A549 (cell line): ENCODE data around the gene ALAS1. TPM values are rescaled to one million over a fixed set of nuclear protein-coding genes. Genes with fewer than 3 reads are reported as not detected.

ENCODE experiments used
- ATAC-seq, 2 experiments: fragments of 200-7000 bp in 1 of 2; fragments of >200 bp in 1 of 2; cut with Nextera tagmentation in 1 of 2; cut with Tn5 transposase in 1 of 2; 3 replicates each; pipeline versions ENCODE4 v1.8.0 to v1.9.1; 2018 to 2020; ENCODE audit warnings: mild to moderate bottlenecking in 1 of 2, moderate library complexity in 1 of 2
- CTCF ChIA-PET: fragments of 300-600 bp; sonication (Branson Sonifier 250); formaldehyde crosslinking; extraction: SDS; loops from one replicate; lab custom pipeline; 2021; ENCODE audit warnings: antibody characterized with exemption, inconsistent platforms; lab: Yijun Ruan, JAX
- POLR2A ChIA-PET: fragments of 350-600 bp; formaldehyde crosslinking; extraction: SDS; loops from one replicate; lab custom pipeline; 2021; ENCODE audit warnings: antibody characterized with exemption, inconsistent platforms; lab: Yijun Ruan, JAX
- DNase-seq, 2 experiments: peaks; one replicate each; pipeline versions ENCODE4 v3.0.0 to v3.0.0-alpha.2; 2011 to 2016; ENCODE audit warnings: low read depth in 1 of 2, low spot score in 1 of 2
- FAIRE-seq: peaks from 2 replicates; lab custom pipeline; 2011; peaks lifted over from hg19 to GRCh38; lab: Jason Lieb, UNC
- H3K27ac ChIP-seq, 2 experiments: fragments of >200 bp; sonication (Bioruptor Twin); formaldehyde crosslinking; 3 replicates each; pipeline ENCODE4 v1.5.1; 2016 to 2017
- H3K4me1 ChIP-seq: fragments of >200 bp; sonication (Bioruptor Twin); formaldehyde crosslinking; 3 replicates; pipeline ENCODE4 v1.6.1; 2016
- H3K4me2 ChIP-seq: fragments of >200 bp; sonication (Bioruptor Twin); formaldehyde crosslinking; 3 replicates; pipeline ENCODE4 v1.6.1; 2016
- H3K4me3 ChIP-seq: fragments of >200 bp; sonication (Bioruptor Twin); formaldehyde crosslinking; 3 replicates; pipeline ENCODE4 v1.5.1; 2016
- H3K9me3 ChIP-seq: fragments of >200 bp; sonication (Bioruptor Twin); formaldehyde crosslinking; 3 replicates; pipeline ENCODE4 v1.6.1; 2016
- CBX2 ChIP-seq: fragments of 200-600 bp; sonication (generic); IDR thresholded peaks from 2 replicates; pipeline ENCODE4 v1.6.1; 2016; ENCODE audit warnings: low read depth, mild to moderate bottlenecking, borderline replicate concordance
- CEBPB ChIP-seq, 2 experiments: fragments of >200 bp in 1 of 2; sonication (Bioruptor Twin) in 1 of 2; formaldehyde crosslinking in 1 of 2; IDR thresholded peaks; 2 replicates each; pipeline ENCODE4 v1.6.1; 2012 to 2016
- FOSB ChIP-seq: fragments of 250-450 bp; sonication (Bioruptor Pico); IDR thresholded peaks from 2 replicates; pipeline ENCODE4 v1.5.0; 2020; ENCODE audit warnings: mild to moderate bottlenecking, moderate library complexity
- FOXS1 ChIP-seq: fragments of 250-450 bp; sonication (Bioruptor Pico); IDR thresholded peaks from 2 replicates; pipeline ENCODE4 v1.5.0; 2020; ENCODE audit warnings: mild to moderate bottlenecking, moderate library complexity
- GATA3 ChIP-seq: IDR thresholded peaks from 2 replicates; pipeline ENCODE4 v1.6.1; 2012; ENCODE audit warnings: borderline replicate concordance
- JUN ChIP-seq, 2 experiments: fragments of >200 bp; sonication (Bioruptor Twin); formaldehyde crosslinking; IDR thresholded peaks; 2 replicates in 1 of 2; 3 replicates in 1 of 2; pipeline ENCODE4 v1.6.1; 2016 to 2017
- POLR2A ChIP-seq: IDR thresholded peaks from 2 replicates; pipeline ENCODE4 v1.6.1; 2012; ENCODE audit warnings: mild to moderate bottlenecking, low read length
- REST ChIP-seq: fragments of 200-600 bp; sonication (generic); IDR thresholded peaks from 2 replicates; pipeline ENCODE4 v1.6.1; 2016; ENCODE audit warnings: antibody characterized with exemption, mild to moderate bottlenecking, moderate library complexity
- RNF2 ChIP-seq: fragments of 200-600 bp; sonication (generic); IDR thresholded peaks from 2 replicates; pipeline ENCODE4 v1.6.1; 2016; ENCODE audit warnings: low read depth, mild to moderate bottlenecking, antibody characterized with exemption, moderate library complexity, borderline replicate concordance
- WGBS: methylation state at CpG from one replicate; pipeline ENCODE4 v1.1.6; 2017; ENCODE audit errors: missing lambda C conversion rate; 5-methylcytosine and 5-hydroxymethylcytosine counted together
- polyA plus RNA-seq, 4 experiments: library from polyadenylated mRNA; depleted of rRNA in 3 of 4; stranded (reverse); fragments of >200 nt; fragmentation: RNase III in 1 of 4; extraction: RNeasy Plus Mini Kit Qiagen cat#74134 plus additional on column Dnase treatment in 1 of 4; gene quantifications; 2 replicates in 3 of 4; 3 replicates in 1 of 4; pipeline ENCODE4 v1.2.3, GENCODE V29; 2011 to 2017
- TF ChIP-seq, protein P1 (sequence below): fragments of 250-450 bp; sonication (Bioruptor Pico); IDR thresholded peaks from 2 replicates; pipeline ENCODE4 v1.5.0; 2021; ENCODE audit warnings: mild to moderate bottlenecking, moderate library complexity, borderline replicate concordance
- TF ChIP-seq, protein P2 (sequence below): IDR thresholded peaks from 2 replicates; pipeline ENCODE4 v1.6.1; 2012; ENCODE audit warnings: low read depth, borderline replicate concordance
- TF ChIP-seq, protein P3 (sequence below): fragments of 450-650 bp; IDR thresholded peaks from 2 replicates; pipeline ENCODE4 v1.6.1; 2014; ENCODE audit warnings: antibody characterized with exemption

Gene ALAS1
- polyA plus RNA-seq, 2 of the 4 experiments (the other 2 are of a cell fraction) = 56.8 to 63.7 TPM

GRCh38 chr3:52195291-52195597 lies 2.7 kb upstream of the ALAS1 start:
- no peak for TF ChIP-seq CBX2
- TF ChIP-seq, all 56 proteins: peak for 0
- Histone ChIP-seq H3K27ac (no peak overlapping the region), H3K4me2 (no peak overlapping the region), H3K4me1 (peaks cover 31% of the 10 kb centered on the region), H3K9me3 (no peaks in the 10 kb centered on the region), H3K4me3 (no peak overlapping the region)
- DNase-seq (no peak), FAIRE-seq (no peak), ATAC-seq (no peak)
- CTCF ChIA-PET = interaction anchor here (4.5 kb wide), 1 partner anchor 25 kb away, joined by 24 read pairs; no protein-coding TSS in a partner anchor
- POLR2A ChIA-PET = interaction anchor here (0.6 kb wide), 1 partner anchor 210 kb away, joined by 3 read pairs; no protein-coding TSS in a partner anchor
- 72% methylated on average over 3 of the region's 3 CpGs for WGBS

DNA sequence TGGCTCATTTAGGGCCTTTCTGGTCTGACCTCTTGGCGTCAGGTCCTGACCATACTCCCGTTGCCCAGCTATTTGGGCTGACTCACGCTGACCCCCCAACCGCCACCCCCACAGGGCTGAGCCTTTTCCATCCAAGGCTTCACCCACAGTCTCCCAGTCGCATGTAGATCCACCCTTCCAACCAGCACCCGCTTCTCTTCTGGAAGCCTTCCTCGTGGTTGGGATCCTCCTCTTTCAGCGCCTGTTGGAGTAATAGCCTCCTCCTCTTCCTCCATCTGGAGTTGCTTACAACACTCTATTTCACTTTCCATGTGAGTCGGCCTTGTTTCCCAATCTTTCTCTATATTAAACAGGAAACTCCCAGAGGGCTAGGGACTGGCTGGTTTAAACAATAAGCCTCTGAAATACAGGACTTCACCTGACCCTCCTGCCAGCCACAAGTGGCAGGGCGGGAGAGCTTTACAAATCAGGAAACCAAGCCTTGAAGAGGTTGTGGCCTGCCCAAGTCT lies 2.1 kb upstream of the ALAS1 start:
- no peak overlapping the region for H3K27ac ChIP-seq
- no peak for DNase-seq
- no peak for ATAC-seq
- POLR2A ChIA-PET = no interaction called here
- TF ChIP-seq FOSB (CRISPR knock-in tag) (no peak), CEBPB (IDR thresholded peaks at IDR 0.05) (no peak), RNF2 (no peak)
- TF ChIP-seq, protein P1, sequence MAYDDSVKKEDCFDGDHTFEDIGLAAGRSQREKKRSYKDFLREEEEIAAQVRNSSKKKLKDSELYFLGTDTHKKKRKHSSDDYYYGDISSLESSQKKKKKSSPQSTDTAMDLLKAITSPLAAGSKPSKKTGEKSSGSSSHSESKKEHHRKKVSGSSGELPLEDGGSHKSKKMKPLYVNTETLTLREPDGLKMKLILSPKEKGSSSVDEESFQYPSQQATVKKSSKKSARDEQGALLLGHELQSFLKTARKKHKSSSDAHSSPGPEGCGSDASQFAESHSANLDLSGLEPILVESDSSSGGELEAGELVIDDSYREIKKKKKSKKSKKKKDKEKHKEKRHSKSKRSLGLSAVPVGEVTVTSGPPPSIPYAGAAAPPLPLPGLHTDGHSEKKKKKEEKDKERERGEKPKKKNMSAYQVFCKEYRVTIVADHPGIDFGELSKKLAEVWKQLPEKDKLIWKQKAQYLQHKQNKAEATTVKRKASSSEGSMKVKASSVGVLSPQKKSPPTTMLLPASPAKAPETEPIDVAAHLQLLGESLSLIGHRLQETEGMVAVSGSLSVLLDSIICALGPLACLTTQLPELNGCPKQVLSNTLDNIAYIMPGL (CRISPR knock-in tag) = no peak
- TF ChIP-seq, all 56 proteins: peak for 0
- Histone ChIP-seq H3K9me3 (no peaks in the 10 kb centered on the region), H3K4me1 (peaks cover 31% of the 10 kb centered on the region), H3K4me2 (no peak overlapping the region), H3K4me3 (no peak overlapping the region)
- CTCF ChIA-PET = interaction anchor here (4.5 kb wide), 1 partner anchor 24 kb away, joined by 24 read pairs; no protein-coding TSS in a partner anchor
- WGBS = 66% methylated on average over 10 of the region's 10 CpGs
- FAIRE-seq = no peak

DNA sequence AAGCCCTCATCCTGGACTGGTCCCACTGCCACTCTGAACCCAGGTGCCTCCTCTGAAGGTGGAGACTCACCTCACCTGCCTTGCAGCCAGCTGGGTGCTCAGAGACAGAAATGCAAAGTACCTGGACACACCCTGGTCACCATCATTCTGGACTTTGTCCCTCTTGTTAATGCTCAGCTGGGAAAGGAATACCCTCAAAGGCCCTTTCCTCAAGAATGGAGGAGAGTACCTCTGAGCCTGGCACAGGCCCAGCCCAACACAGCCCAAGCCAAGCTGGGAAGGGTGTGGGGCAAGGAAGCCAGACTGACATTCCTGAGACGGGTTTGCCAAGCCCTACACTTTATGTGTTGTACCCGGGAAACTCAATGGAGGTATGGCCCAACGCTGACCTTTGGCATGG lies 983 bp upstream of the ALAS1 start:
- TF ChIP-seq JUN (IDR thresholded peaks at IDR 0.05) = no peak
- TF ChIP-seq POLR2A = no peak
- no peak for TF ChIP-seq REST
- TF ChIP-seq FOXS1 (CRISPR knock-in tag) = no peak
- TF ChIP-seq GATA3 = no peak
- TF ChIP-seq, protein P2, sequence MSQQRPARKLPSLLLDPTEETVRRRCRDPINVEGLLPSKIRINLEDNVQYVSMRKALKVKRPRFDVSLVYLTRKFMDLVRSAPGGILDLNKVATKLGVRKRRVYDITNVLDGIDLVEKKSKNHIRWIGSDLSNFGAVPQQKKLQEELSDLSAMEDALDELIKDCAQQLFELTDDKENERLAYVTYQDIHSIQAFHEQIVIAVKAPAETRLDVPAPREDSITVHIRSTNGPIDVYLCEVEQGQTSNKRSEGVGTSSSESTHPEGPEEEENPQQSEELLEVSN = no peak
- TF ChIP-seq, protein P3, sequence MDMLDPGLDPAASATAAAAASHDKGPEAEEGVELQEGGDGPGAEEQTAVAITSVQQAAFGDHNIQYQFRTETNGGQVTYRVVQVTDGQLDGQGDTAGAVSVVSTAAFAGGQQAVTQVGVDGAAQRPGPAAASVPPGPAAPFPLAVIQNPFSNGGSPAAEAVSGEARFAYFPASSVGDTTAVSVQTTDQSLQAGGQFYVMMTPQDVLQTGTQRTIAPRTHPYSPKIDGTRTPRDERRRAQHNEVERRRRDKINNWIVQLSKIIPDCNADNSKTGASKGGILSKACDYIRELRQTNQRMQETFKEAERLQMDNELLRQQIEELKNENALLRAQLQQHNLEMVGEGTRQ = no peak
- peaks cover 31% of the 10 kb centered on the region for H3K4me1 ChIP-seq
- DNase-seq = peak in 1 of 2 experiments; percentile 35
- peak overlapping the region; percentile 93 to 96; a peak in 4 of 6 replicates for H3K27ac ChIP-seq
- FAIRE-seq = no peak
- 60% methylated on average over 2 of the region's 3 CpGs for WGBS
- H3K4me2 ChIP-seq = peak overlapping the region; percentile 94
- no peak; a peak in 1 of 6 replicates for ATAC-seq
- ChIA-PET POLR2A (no interaction called here), CTCF (interaction anchor here (1.3 kb wide), 2 partner anchors 24 to 25 kb away, joined by 3 to 6 read pairs; no protein-coding TSS in a partner anchor)
- H3K4me3 ChIP-seq = no peak overlapping the region
- H3K9me3 ChIP-seq = no peaks in the 10 kb centered on the region
